Activated effector memory CD4-positive, alpha-beta T cell treated with Interleukin-2 at 50 U/mL for 16 hours (primary cell): Measurements from ENCODE around the gene CHTF8.
A peak's percentile ranks its signal among the peaks of the same experiment; 100 is the strongest.
"Not testable (repeated sequence)": the region's sequence is repeated elsewhere in the genome, so short reads cannot be mapped to it uniquely, and the experiment has no call there.

Experiments
- DNase-seq: peaks from one replicate; pipeline ENCODE4 v3.0.0-alpha.2; 2020

Gene CHTF8, protein sequence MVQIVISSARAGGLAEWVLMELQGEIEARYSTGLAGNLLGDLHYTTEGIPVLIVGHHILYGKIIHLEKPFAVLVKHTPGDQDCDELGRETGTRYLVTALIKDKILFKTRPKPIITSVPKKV

DNA sequence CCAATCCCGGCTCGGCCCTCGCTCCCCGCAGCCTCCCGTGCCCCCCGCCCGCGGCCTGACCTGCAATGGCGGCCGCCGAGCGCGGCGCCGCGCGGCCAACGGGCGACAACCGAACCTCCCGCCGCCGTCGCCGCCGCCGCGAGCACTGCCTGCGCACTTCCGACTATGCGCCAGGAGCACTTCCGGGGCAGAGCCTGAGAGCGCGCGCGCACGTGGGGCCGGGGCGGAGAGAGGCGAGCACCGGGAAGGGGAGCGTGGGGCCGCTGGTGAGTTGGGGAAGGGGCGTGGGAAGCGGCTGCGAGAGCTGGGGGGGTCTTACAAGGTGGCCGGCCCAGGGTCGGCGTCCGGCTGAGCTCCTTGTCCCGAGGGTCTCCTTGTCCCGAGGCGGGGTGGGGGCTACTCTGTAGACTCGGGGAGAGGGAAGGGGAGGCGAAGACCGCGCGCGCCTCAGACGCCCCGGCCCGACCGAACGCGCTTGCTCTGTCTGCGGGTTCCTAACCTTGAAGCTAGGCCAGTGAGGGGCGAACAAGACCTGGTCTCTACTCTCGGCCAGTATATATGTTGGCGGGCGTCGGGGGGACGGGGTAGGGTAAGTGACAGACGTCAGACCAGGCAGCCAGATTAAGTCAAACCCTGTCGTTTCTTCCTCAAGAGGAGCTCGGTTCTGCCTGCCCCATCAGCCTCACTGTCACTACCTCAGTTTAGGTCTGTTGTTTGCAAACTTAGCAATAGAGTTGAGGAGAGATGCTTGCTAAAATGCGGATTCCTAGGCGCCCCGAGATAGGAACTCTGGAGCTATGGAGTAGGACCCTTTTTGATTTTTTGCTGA is at the start of gene CHTF8, which contains the start of gene UTP4:
Gene CHTF8, minus strand, starts transcription at position 165 of the 829 bp plus-strand sequence. CDS start 11,130 bp downstream, outside the sequence.
Gene UTP4, plus strand, starts transcription at position 226 of the 829 bp plus-strand sequence. CDS start 811 bp downstream, outside the sequence.
- peak; percentile 79 for DNase-seq

DNA sequence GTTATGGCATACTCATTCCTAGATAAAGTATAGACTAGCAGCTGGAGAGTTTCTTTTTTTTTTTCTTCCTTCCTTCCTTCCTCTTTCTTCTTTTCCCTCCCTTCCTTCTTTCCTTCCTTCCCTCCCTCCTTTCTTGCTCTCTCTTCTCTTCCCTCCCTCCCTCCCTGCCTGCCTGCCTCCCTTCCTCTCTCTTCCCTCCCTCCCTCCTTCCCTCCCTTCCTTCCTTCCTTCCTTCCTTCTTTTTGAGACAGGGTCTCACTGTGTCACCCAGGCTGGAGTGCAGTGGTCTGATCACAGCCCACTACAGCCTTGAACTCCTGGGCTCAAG is 47.6 kb upstream of the CHTF8 start:
- DNase-seq: no peak

DNA sequence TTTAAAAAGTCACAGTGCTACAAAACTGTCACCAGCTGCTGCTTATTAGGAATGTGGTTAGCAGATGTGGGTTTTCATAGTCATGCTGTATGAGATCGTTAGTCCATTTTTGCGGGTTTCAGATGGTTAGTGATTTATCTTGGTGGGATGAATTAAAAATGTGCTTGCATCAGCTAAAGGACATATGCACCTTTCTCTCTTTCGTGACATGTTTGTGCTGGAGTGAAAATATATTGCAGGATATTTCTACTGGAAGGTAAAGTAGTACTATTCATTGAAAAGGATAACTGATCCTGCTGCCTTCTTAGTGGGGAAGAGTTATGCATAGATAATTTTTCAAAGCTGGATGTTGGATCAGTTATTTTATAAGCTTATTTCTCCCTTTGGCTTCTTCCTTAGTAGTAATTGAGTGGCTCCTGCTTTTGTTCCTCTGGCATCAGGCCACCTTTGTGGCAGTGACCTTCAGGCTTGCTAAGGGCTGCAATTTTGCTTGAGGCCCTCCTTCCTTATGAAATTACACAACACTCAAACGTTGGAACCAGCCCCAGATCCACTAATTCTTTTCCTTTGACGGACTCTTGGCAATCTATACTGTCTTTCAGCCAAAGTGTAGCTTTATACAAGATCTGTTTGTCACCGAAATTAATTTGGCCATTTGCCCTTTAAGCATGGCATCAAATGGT is 47.1 kb upstream of the CHTF8 start:
- no peak for DNase-seq

DNA sequence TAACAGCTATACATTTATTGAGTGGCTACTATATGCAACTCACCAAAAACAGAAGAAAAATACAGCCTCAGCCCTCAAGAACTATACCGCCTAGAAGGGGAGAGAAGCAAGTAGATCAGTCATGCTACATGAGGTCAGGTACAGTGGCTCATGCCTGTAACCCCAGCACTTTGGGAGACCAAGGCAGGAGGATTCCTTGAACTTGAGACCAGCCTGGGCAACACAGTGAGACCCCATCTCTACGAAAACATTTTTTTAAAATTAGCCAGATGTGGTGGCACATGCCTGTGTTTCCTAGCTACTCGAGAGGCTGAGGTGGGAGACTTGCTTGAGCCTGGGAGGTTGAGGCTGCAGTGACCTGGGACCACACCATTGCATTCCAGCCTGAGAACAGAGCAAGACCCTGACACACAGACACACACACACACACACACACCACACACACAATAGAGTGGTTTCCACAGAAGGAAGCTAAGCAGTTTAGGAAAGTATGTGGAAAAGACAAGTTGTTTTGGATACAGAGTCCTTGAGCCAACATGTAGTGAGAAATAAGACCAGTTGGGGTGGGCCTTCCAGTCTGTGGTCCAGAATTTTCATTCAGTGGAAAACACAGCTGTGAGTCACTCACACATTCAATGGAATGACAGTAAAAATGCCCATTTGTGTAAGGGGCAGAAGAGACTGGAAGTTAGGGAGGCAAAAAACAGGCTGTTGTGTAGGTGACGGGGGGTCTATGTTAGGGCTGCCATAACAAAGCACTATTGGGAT is 43.8 kb upstream of the CHTF8 start:
- DNase-seq: no peak

DNA sequence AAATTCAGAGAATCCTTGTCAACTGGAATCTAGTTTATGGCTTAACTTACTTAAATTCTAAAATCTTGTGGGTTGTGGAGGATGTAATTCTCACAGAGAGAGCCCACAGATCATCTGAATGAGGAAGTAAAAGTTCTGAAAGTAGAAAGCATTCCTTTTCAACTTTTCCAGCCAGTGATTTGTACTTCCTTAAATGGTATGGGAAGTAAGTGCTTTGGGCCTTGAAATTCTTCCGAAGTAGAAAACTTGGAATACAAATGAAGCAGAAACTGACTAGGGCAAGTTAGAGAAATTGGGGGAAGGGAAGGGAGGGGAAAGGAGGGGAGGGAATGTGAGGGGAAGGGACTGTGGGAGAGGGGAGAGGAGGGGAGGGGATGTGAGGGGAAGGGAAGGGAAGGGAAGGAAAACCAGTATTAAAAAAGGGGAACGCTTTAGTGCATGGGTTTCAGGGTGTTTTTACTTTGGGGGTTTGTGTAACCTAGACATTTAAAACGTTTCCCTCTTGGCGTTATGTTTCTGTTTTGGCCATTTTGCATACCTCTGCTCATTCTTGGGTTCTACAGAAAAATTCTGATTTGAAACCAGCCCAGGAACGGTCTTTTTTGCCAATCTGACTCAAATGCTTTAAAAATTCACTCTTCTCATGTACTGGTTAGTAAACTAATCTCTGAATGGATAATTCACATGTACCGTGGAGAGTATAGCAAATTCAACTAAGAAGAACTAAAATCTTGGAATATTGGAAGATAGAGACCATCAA is 39.1 kb upstream of the CHTF8 start:
- DNase-seq: no peak

DNA sequence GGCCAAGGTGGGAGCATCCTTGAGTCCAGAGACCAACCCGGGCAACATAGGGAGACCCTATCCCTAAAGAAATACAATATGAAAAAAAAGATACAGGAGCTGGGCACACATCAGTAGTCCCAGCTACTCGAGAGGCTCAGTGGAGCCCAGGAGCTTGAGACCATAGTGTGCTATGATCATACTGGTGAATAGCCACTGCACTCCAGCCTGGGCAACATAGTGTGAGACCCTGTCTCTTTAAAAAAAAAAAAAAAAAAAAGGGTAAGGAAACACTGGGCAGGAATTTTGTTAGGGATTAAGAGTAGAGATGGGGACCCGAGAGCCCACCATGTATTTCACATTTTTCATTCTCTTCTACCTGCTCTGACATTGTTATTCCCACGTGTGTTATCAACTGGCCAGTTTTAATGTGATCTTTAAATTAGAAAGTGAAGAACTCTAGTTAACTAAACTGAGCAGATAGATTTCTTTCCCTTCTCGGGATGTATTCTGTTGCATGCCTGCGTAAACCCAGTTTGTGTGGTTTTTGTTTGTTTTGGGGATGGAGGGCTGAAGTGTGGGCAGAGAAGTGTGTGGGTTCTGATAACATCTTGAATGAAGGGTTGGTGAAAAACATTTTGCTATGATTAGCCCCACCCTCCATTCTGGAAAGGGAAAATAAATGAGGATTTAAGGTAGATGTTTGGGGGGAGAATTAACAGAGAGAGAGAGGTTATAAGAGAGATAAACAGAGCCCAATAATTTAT is 37.4 kb upstream of the CHTF8 start:
- no peak for DNase-seq

DNA sequence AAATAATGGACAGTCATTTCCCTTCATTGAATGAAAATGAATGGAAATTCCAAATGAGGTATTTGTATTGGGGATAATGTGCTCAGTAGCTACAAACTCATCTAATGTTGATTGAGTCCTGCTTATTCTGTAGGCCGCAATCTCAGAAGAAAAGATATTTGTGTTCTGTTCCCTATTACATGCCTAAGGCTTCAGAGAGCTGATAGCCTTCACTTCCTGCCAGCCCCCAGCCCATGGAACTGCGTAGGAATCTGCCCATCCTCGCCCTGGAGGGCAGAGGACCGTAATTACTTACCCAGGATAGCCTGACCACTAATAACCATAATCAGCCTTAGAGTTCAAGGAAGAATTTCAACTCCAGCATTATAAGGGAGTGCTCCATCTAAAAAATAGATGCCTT is 36.7 kb upstream of the CHTF8 start:
- DNase-seq: no peak

DNA sequence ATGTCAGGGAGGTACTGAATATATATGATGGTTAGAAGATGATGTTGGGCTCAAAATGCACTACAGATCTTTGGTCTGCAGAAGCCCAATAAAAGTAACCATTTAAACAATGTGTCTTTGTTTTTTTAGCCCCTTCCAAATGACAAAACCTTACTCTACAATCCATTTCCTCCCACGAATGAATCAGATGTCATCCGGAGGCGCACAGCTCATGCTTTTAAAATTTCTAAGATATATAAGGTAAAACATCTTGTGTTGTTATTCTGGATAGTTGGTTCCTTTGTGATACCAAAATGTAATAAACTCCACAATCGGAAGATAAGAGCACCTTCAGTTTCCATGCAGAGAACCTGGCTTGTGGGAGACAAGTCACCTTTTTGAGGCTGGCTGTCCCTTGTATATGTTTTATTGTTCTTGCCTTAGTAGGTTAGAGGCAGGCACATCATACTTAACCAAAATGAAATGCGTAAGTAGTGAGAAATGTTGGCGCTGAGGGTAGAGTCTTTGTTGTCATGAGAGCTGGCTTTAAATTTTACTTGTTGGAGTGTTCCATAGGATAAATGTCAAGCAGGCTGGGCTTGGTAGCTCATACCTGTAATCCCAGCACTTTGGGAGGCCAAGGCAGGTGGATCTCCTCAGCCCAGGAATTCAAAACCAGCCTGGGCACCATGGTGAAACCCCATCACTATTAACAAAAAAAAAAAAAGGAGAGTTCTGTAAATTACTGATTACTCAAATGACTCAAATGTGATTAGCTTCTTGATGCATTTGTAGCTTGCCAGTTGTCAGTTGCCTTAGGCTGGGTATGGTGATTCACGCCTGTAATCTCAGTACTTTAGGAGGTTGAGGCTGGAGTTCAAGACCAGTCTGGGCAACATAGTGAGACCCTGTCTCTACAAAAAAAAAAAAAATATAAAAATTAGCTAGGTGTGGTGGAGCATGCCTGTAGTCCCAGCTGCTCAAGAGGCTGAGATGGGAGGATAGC is 34.9 kb upstream of the CHTF8 start:
- no peak for DNase-seq

DNA sequence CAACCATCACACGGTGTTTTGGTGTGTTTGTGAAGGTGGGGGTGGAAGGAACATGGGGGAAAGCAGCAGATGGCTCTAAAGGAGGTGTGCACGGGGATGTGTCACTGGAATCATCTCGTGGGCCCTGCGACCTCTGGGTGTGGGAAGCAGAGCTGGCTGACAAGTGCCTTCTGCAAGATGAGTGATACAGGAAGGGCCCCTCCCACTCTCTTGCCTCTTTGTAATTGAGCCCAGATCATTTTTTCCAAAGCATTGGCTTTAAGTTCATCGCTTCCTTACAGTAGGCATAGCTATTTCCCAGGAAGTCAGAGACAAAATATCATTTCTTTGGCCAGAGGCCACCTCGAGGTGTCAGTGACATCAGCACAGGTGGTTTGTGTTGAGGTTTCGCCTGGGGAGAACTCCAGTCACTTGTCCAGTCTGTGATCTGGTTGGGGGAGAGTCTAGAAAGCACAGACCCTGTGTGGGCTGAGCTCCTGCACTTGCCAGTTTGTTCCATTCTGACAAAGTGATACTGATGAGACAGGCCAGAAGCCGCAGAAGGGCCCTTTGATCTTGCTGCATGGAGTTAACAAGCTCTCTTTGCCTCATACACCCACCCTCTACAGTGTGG is 33.9 kb upstream of the CHTF8 start:
- peak; percentile 6 for DNase-seq

DNA sequence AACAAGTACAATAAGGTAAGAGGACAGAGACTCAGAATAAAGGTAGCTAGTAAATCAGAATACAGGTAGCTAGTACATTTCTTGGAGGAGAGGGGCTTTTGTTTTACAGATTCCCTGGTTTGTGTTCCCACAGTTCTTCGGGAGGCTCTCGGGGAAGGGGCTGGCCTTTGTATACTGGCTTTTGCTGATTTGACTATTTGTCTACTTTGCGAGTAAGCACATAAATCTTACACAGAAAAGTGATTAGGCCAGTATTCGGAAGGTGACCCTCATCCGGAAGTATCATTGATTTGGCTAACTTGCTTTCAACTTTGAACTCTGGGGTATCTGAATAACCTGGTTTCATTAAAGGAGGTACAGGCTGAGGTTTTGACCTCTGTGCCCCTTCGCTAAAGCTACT is 33.2 kb upstream of the CHTF8 start:
- no peak for DNase-seq

DNA sequence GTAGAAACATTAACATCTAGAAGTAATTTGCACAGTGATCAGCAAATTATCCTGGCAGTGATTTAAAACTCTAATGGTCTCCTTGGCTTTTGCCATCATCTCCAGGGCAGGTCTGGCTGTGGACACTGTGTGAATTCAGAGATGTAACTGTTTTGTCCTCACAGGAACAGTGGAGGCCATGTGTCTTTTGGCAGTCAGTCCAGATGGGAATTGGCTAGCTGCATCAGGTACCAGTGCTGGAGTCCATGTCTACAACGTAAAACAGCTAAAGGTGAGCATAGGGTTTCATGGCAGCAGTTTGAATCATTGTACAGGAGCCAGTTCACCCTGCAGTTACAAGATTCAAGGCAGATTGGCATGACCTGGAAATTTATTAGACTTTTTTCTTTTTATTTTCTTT is 27.8 kb upstream of the CHTF8 start:
- DNase-seq: no peak

DNA sequence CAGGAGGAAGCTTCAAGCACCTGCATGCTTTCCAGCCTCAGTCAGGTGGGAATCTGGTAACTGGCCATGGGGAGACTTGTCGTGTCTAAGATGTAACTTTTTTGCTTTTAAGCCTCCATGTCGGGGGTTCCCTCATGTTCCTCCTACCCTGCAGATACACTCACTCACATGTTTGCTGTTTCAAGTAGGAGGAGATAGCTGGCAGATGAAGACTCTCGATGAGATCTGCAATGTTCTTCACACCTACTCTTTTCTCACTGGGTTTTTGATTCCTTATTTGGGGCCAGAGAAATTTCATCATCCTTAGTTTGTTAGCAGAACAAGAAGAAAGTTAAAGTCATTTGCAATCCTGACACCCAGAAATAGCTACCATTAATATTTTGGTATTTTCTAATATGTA is 24.8 kb upstream of the CHTF8 start:
- DNase-seq: no peak

DNA sequence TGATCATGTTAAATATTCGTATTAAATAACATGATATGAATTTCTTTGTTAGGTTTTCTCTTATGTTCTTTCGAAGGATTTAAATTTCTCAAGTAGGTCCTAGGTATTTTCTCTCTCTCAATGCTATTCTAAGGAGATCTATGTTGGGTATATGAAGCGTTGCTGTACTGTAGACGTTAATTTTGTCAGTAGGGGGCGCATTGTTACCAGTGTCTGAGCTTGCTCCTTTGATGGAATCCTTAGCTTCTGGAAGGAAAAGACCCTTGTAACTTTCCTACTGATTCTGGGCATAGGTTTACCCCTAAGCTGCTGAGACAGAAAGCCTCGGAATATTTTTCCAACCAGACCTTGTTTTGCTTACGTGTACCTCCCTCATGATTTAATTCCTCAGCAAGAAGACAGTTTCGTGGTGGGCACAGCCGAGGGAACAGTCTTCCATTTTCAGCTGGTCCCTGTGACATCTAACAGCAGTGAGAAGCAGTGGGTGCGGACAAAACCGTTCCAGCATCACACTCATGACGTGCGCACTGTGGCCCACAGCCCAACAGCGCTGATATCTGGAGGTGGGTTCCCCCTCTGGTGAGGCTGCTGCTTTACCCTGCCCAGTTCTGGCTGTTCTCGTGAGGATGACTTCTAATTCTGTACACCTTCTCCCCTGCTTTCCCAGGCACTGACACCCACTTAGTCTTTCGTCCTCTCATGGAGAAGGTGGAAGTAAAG is 17.9 kb upstream of the CHTF8 start:
- no peak for DNase-seq

DNA sequence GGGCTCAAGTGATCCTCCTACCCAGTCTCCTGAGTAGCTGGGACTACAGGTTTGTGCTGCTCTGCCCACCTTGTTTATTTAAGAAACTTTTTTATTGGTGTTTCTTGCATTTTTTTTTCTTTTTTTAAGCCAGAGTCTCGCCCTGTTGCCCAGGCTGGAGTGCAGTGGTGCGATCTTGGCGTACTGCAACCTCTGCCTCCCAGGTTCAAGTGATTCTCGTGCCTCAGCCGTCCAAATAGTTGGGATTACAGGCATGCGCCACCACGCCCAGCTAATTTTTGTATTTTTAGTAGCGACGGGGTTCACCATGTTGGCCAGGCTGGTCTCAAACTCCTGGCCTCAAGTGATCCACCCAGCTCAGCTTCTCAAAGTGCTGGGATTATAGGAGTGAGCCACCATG is 17.2 kb upstream of the CHTF8 start:
- not testable (repeated sequence) for DNase-seq

DNA sequence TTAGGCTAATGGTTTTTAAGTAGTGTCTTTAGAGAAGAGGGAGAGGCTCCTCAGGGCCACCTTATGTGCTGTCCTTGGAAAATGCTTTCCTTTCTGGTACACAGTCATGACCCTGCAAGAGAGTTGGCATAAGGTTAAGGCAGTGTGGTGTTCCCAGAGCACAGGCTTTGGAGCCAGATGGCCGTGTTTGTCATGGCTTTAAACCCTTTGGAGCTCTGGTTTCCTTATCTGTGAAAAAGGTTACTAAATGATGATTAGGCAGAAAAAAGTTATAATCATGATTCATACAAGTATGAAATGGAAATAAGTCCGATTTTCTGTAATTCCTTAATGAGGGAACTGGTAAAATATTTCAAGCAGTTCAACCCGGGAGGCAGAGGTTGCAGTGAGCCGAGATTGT is 13.3 kb upstream of the CHTF8 start:
- DNase-seq: no peak

DNA sequence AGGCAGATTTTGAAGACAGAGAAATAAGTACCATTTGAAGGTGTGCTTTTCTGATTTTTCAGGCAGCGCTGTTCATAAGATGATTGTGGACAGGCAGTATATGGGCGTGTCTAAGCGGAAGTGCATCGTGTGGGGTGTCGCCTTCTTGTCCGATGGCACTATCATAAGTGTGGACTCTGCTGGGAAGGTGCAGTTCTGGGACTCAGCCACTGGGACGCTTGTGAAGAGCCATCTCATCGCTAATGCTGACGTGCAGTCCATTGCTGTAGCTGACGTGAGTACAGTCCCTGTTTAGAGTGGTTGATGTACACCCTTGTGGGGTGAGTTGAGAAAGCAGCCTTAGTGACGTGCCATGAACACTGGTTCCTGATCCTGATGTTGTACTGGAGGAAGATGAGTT is 10.7 kb upstream of the CHTF8 start:
- DNase-seq: no peak

DNA sequence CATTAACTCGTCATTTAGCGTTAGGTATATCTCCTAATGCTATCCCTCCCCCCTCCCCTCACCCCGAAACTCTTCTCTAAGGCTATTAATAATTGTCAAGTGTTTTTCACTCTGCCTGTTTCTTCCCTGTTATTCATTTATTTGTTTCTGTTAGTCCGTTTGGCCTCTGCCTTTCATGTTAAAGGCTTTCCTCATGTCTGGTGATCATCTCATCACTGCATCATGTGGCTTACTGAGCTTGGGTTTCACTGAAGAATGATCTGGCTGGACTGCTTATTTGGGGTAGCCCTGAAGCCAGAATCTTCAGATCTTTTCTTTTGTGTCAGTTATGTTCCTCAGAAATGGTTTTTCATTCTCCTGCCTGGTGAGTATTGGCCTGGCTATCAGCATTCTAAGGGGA is 9.5 kb upstream of the CHTF8 start:
- no peak for DNase-seq

DNA sequence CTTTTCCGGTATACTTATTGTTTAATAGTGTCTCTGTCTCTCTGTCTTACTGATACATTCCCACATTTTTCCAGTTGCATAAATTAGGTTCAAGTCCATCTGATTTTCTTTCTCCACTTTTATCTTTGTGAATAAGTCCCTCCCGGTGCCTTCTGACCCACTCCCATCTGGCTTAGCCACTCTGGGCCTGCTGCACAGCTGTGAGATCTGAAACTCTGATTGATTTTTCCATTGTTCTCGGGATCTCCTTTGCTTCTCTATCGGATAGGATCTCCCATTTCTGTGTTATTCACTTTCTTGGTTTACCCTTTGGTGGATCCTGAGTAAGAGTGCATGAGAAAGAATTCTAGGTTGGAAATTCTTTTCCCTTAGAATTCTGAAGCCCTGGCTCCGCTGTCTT is 8.6 kb upstream of the CHTF8 start:
- no peak for DNase-seq

DNA sequence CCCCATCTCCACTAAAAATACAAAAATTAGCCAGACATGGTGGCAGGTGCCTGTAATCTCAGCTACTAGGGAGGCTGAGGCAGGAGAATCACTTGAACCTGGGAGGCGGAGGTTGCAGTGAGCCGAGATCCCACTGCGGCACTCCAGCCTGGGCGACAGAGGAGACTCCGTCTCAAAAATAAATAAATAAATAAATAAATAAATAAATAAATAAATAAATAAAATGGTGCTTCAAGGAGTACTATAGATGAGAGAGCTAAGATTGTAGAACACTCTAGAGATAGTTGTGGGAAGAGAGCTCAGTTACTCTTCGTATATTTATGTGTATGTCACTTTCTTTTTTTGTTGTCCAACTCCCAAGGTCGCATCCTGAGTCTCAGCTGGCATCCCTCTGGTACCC is 7.1 kb upstream of the CHTF8 start:
- DNase-seq: not testable (repeated sequence)
